ENCODE results near the gene XPNPEP3.
"Not testable (repeated sequence)": the region's sequence is repeated elsewhere in the genome, so short reads cannot be mapped to it uniquely, and the experiment has no call there.

Gene XPNPEP3

DNA sequence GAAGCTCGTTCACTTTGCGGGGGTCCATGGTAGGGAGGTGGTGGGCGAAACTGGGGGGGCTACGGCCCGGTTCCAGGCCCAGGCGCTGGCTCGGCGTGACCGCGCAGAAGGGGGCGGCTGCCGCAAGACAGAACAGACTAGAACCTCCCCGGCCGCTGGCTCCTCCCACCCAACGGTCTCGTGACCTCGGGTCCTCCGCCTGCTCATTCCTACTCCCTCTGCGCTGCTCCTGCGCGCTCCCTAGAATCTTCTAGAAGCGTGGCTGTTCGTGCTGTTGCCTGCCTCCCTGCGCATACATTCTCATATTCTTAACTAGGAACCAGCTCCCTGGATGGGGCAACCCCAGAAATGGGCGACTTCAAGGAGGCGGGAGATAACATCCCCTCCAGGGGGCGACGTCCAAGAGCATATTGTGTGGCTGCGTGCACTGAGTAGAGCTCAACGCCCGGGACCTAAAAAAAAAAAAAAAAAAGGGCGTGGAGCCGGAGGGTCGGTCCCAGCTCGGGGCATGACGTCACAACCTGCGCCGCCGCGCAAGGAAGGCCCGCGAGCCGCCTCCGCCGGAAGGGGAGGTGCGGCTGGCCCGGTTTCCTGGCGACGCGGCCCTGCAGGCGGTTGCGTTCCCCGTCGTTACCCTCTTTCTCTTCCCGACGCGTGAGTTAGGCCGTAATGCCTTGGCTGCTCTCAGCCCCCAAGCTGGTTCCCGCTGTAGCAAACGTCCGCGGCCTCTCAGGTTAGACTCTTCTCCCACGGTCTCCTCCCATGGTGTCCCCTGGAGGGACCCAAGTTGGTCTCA lies at the start of gene XPNPEP3, which contains the start of gene ST13:
Gene XPNPEP3, plus strand, starts transcription at position 636 of the 796 bp plus-strand sequence. Its CDS starts 34 bp downstream, at position 670.
Gene ST13, minus strand, starts transcription at position 127 of the 796 bp plus-strand sequence. Its CDS starts 99 bp downstream, at position 28.
- peak; percentile 97 for DNase-seq

DNA sequence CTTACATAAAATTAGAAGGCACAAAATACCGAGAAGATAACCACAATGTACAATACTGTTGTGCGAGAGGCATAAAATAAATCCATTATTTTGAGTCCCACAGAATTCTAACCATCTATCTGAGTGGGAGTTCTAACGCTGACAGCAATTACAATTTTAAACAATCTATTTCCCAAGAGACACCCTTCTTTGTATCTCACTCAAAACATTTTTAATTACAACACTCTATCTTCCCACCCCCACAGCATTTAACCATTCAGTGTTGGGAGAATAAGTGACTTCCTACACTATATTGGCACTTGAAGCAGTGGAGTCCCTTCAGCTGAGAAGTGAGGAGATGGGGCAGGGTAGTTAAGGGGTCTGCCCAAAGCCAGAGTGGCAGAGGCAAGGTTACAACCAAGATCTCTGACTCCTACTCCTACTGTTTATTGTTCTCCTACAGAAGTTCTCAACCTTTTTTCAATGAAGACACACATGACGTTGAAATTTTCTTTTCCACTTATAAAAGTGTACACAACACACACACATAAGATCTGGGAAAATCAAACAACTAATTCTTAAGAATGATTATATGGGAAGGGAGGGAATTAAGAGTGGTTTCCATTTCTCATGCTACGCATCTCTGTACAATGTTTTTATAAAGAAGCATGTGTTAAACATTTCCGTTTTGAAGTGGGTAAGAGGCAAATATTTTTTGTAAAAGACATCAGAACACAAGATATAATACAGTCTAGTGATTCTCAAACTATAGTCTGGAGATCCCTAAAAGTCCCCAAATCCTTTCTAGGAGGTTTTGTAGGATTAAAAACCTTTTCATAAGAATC lies 48.7 kb upstream of the XPNPEP3 start:
- DNase-seq: no peak

DNA sequence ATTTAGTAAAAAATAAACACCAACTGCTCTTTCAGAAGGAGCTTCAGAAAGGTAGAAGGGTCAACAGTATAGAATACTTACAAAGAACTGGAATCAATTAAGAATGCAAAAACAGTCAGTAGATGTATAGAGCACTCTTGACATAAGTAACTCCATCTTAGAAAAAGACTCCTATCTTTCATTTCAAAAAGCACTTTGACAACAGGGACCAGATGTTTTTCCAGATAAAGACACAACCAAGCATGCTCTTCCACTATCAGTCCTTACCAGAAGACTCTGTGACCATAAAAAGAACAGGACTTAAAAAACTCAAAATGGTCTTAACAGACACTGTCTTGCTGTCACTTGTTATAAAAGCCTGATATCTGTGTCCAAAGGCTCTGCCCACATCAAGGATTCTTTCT lies 43.0 kb upstream of the XPNPEP3 start:
- DNase-seq: no peak

DNA sequence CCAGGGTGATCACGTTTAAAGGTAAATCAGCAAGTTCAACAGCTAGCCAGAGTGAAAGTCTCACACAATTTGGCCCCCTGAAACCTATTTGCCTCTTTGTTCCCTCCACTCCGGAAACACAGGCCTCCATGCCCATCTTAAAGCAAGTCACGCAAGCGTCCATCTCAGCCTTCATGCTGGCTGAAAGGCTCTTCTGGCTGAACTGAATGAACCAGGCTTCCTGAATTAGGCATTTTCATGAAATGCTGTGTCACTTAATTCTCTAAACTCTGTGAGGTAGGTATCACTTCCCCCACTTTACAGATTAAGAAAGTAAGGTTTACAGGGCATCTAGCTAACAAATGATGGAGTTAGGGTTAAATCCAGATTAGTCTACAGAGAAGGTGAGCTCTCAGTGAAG lies 39.2 kb upstream of the XPNPEP3 start:
- no peak for DNase-seq

DNA sequence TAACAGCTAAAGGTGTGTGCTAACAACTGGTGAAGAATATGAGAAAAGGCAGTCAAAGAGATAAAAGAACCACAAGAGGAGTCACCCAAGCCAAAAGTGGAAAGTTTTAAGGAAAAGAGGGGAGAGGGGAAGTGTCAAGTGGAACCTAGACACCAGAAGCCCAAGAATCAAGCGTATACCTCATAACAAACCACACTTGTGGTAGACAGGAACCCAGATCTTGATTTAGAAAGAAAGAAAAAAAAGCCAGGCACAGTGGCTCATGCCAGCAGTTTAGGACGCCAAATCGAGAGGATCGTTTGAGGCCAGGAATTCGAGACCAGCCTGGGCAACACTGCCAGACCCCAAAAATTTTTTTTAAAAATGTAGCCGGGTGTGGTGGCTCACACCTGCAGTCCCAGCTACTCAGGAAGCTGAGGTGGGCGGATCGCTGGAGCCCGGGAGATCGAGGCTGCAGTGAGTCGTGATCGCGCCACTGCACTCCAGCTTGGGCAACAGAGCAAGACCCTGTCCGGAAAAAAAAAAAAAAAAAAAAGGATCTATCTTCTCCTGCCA lies 38.7 kb upstream of the XPNPEP3 start:
- peak; percentile 41 for DNase-seq

DNA sequence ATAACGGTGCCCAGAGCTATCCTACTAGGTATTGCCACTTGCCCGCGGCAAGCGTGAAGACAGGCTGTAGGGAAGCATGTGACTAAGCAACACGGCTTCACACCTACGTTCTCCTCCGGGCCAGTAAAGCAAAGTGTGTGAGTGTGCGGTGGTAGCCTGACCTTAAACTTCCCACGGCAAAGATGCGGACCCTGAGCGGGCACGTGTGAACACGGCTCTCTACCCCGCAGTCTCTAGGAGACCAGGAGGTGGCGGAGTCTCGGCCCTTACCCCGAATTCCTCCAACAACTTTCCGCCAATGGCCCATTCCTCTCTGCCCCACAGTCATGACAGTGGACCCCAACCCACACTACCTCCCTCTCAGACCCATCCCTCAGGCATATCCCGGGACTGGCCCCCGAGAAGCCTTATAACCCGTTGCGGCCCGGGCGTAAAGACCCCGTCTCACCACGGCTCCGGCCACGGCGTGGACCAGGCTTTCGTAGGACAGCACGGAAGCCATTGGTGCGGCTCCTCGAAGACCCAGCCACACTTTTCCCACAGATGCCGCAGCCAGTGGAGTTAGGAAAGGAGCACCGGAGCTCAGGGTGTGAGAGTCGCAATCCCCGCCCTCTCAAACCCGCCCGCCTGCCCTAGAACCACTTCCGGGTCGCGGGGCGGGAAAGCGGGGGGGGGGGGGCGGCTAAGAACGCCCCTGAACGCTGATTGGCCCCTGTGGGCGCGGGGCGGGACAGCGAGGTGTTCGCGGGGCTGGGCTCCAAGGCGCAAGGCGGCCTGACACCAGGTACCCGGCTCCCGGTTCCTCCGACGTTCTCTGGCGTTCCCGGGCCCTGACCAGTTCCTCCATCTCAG lies 38.0 kb upstream of the XPNPEP3 start, which contains the start of gene SLC25A17:
Gene SLC25A17, minus strand, starts transcription at position 600 of the 852 bp plus-strand sequence. Its CDS starts 98 bp downstream, at position 502.
- peak; percentile 92 for DNase-seq

DNA sequence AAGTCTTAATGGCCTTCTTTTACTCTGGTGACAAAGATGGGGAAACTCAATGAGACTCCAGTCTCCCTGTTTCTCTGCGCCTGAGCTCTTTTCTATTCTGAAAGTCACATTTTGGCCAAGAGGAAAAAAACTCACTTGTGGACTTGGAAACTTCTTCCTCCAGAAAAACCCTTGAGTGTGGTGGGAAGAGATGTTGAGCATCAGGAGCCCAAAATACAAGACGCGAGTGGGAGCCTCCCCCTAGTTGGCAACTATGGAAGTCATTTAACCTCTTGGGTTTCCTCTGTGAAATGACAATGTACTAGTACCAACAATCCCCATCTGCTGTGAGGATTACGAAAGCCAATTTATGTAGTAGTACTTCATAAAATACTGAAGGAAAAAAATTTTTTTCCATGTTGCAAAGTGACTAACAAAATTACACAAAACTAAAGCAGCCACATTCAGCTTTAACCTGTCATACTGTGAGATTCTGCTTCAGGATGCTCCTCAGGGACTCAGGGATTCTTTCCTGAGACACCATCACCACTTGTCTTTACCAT lies 37.3 kb upstream of the XPNPEP3 start:
- peak; percentile 15 for DNase-seq

DNA sequence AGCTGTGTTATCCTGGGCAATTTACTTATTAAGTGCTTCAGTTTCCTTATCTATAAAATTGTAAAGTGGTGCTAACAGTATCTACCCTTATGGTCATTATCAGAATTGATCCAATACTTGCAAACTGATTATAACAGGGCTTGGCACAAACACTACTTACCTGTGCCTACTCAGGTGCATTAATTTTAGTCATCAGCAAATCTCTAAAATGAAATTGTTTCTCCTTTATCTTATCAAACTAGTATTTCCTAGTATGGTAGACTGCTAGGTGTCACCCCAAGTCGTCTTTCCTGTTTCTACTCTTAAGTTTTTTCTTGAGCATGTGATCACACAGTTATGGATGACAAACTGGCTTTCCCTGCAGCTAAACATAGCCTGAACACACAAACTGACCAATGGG lies 33.5 kb upstream of the XPNPEP3 start:
- no peak for DNase-seq

DNA sequence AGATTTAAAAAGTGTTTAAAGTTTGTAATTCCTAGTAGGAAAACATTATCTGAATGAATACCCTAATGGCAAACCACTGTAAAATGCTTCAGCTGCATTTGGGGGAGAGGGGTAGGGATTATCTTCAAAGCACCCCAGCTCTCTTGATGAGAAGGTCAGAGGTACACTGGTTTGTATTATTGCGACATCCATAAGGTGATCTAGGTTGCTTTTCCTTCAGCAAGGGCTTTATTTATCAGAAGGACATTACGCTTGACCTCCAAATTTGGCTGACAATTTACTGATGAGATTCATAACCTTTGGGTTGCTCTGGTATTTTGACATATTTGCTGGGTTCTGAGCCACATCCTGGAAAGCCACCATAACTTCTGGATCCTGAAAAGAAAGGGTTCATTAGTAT lies 30.7 kb upstream of the XPNPEP3 start:
- not testable (repeated sequence) for DNase-seq

DNA sequence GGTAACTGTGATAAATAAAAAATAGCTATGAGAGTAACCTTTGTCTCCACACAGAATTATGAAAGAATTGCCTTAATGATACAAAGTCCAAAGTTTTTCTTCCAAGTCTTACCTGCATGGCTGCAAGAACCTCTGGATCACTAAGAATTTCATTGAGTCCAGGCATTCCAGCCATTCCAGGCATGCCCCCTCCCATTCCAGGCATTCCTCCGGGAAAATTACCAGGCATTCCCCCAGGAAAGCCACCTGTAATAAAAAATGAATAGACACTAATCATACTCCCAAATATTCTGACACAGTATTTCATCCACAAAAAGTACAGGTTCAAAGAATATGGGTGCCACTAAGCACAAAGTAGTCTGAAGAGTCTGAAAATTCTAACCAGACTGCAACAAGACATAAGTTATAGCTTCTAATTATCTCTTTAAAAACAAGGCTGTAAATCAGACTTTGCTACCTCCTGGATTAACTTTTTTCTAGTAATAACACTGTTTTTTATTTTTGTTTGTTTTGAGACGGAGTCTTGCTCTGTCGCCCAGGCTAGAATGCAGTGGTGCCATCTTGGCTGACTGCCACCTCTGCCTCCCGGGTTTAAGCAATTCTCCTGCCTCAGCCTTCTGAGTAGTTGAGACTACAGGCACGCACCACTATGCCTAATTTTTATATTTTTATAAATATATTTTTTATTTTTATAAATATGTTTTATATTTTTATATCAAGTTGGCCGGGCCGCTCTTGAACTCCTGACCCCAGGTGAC lies 29.8 kb upstream of the XPNPEP3 start:
- DNase-seq: no peak

DNA sequence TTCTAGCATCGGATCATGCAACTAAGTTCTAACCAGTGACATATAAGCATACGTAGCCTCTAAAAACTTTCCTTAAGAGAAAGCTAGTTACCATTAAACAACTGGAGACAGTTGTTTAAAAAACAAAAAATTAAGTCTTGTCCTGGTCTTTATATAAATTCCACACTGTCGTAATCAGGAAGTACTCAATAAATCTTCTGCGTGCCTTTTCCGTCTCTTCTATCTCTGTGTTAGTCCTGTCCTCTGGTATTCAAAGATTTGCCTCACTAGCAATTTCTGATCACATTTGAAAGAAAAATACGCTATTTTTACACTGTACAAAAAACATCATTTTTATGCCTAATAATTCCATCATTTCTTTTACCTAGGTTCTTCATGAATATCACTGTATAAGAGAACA lies 27.8 kb upstream of the XPNPEP3 start:
- DNase-seq: no peak

DNA sequence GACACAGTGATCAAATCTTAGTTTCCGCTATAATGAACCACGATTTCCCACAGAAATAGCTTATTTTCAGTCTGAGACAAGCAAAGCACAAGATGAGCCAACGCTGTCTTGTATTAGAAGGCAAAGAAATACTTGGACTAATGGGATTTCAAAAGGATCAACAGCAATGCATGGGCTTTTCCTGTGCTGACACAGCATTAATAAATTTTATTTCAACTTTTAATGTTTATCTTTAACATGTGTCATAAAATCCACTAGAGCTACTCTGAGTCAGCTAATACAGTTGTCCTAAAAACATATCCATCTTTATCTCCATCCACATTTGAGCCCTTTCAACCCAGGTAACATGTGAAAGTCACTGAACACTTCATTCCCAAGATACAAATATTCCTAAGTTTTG lies 22.3 kb upstream of the XPNPEP3 start:
- DNase-seq: no peak

DNA sequence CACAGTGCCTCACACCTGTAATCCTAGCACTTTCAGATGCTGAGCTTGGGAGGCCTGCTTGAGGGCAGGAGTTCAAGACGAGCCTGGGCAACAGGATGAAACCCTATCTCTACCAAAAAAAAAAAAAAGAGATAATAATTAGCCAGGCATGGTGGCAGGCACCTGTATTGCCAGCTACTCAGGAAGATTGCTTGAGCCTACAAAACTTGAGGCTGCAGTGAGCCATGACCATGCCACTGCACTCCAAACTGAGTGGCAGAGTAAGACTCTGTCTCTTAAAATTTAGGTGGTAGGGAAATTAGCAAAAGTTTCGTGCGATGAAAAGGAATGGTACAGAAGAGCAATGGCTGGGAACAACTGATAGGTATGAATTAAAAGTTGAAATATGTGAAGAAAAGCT lies 18.5 kb upstream of the XPNPEP3 start:
- DNase-seq: no peak

DNA sequence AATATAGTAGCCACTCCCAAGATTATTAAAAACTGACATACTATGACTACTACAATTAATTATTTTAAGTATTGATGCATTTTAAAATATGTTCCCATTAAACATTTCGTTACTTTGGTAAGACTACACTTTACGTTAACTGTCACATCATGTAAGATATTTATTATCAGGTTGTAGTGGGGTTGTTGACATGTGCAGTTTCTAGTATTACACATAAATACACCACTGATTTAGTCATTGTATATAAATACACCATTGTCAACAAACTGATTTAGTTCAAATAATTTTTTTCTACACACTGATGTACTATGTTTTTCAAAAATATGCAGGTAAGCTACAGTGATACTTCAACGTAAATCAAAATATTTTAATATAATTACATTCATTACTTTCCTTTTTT lies 12.0 kb upstream of the XPNPEP3 start:
- DNase-seq: no peak

DNA sequence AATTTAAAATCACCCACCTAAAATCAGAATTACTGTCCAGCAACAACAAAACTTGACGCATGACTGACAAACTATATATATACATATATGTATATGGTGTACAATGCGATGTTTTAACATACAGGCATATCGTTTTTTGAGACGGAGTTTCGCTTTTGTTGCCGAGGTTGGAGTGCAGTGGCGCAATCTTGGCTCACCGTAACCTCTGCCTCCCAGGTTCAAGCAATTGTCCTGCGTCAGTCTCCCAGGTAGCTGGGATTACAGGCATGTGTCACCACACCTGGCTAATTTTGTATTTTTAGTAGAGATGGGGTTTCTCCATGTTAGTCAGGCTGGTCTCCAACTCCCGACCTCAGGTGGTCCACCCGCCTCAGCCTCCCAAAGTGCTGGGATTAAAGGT lies 11.1 kb upstream of the XPNPEP3 start:
- not testable (repeated sequence) for DNase-seq

DNA sequence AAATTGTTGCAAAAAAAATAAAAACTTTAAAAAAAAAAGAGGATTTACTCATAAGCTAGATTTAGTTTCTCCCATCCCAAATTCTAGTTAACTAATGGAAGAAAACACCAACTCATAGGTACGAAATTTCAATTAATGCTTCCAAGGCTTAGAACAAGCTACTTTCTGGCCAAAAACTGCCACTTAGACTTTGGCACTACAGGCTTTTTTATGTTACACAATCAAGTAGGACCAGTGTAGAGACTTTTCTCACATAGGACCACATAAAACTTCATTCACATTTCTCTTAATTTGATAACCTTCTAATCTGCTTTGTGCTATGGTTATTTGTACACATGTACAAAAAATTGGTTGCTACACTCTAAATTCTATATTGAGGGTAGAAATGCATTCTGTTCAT lies 3.6 kb upstream of the XPNPEP3 start:
- no peak for DNase-seq

DNA sequence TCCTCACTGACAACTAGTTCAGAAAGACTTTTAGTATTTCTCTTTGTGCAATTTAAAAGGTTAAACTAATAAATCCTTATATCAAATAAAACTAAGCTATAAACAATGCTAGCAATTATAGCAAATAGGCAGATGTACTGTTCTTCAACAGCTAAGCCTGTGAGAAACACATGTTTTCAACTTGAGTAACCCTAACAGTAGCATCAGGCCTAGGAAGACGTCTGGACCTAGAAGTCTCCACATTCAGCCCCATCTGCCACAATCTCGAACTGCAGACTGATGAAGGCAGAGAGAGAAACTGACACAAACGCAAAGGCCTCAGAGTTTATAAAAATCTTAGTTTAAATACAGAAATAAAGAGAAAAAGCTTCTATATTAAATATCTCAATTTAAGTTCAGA lies 3.0 kb upstream of the XPNPEP3 start:
- peak; percentile 7 for DNase-seq

DNA sequence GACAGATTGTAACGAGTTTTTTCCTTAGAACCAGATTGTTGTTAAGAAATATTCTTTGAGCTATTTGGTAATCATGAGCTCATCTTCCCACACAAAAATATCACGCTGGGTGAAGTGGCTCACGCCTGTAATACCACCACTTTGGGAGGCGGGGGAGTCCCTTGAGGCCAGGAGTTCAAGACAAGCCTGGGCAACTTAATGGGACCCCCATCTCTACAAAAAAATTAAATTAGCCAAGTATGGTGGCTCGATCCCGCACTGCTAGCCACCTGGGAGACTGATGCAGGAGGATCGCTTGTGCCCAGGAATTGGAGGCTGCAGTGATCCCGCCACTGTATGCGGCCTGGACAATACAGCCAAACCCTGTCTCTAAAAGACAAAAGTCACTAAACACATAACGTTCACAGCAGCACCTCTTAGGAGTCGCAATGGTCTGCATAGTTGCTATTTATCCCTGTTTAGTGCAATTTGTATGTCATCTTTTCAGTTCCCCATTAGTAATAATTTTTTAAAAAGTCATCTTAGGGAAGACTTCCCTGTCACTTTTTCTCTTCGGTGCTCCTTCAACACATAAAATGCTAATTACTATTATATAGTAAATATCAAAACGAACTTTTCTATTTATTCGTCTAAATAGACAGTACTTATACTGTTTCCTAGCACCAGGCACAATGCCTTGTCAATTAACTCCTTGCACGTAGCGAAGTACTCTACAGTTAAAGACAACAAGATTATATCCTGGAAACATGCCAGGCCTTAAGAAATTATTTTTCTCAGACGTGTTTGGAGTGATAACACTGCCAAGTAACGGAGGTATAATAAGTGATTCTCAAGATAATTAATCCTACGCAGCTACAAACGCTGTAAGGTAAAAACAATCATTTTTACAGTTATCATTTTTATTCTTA lies 1.6 kb upstream of the XPNPEP3 start:
- DNase-seq: peak; percentile 15

DNA sequence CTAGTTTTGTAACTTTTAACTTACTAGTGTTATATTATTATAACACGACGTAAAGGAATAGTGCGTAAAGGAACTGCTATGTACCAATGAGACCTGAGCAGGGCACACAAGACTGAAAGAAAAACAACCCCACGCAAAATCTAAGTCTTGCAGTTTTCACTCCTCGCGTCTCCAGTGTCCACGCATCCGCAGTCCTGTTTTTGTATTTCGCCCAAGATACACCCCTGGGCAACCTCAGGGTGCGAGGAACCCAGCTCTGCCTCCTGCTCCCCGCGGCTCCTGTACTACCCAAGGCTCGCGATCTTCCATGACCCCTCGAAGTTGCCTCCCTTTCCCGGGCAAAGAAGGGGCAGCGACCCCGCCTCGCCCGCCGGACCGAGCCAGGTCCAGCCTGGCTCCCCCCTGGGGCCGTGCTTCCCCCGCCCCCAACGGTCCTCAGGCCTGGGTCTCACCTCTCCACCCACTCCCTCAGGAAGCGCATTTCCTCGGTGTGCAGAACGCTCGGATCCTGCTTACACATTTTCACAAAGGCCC lies 902 bp upstream of the XPNPEP3 start:
- DNase-seq: peak; percentile 27

DNA sequence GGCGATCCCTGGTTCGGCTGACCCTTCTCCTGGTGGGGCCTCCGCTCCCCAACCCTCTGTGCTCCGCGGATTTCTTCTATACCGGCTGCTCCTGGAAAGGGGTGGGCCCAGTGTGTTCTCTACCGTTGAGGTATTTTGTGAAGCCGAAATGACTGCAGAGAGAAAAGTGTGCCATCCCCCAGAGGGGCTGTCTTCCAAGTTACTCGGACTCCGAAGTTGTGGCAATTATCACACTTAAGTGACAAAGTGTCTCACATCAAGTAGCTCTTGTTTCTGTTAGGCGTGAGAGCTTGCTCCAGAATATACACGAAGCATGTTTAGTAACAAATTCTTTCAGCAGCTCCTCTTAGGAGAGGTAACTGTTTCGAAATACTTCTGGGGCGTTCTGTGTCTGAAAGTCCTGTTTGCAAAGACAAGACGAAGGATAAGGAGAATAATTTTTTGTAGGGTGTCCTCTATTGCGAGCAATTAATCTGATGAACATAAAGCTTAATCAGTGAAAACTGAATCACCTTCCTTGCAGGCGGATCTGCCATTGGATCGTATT lies 434 bp downstream of the XPNPEP3 start:
- DNase-seq: no peak

All from activated CD4-positive, alpha-beta T cell treated with anti-CD3 and anti-CD28 coated beads, Interleukin-2, Interleukin-6, amounts not matched to agents 100 ng/mL and 50 ng/mL, durations not matched to agents 16 hours and 8 hours (primary cell).